ENCODE results near the gene RAB11A. TPM values are rescaled to one million over a fixed set of nuclear protein-coding genes. Genes with fewer than 3 reads are reported as not detected.

RAB11A gene
- total RNA-seq, 2 experiments from 2014 or later = 98.5 to 102 TPM

- Mint-ChIP-seq H3K36me3 (ENCODE audit: low read depth) (peaks cover 88% of the 10 kb centered on the region), H3K27ac (peak overlapping the region; percentile 89), H3K4me1 (ENCODE audit: low read depth) (peaks cover 76% of the 10 kb centered on the region), H3K4me3 (no peak overlapping the region), H3K9me3 (no peaks in the 10 kb centered on the region), H3K27me3 (no peaks in the 10 kb centered on the region)
- intact Hi-C loops (cut with DNase I, micrococcal nuclease) = loop anchor here (10.0 kb wide), 1 partner anchor 411 kb away; the partner anchor contains the start of gene DIS3L (in 2 of the 2)
- ATAC-seq (ENCODE audit: poor library complexity) (no peak), DNase-seq (no peak)
- Histone ChIP-seq H3K9me3 (ENCODE audit: control insufficient read depth in 1 of 2, insufficient read depth in 1 of 2, low read length in 2 of 2) (no peaks in the 10 kb centered on the region), H3K27ac (ENCODE audit: low read depth in 1 of 2, low read length in 2 of 2) (no peak overlapping the region), H3K4me3 (ENCODE audit: low read length) (no peak overlapping the region), H3K27me3 (ENCODE audit: control insufficient read depth in 1 of 2, insufficient read depth in 2 of 2, low read length in 2 of 2) (no peaks in the 10 kb centered on the region), H3K36me3 (ENCODE audit: insufficient read depth, low read length) (peaks cover 55% of the 10 kb centered on the region), H3K4me1 (ENCODE audit: insufficient read depth, low read length) (peaks cover 19% of the 10 kb centered on the region)
- TF ChIP-seq, protein P1, sequence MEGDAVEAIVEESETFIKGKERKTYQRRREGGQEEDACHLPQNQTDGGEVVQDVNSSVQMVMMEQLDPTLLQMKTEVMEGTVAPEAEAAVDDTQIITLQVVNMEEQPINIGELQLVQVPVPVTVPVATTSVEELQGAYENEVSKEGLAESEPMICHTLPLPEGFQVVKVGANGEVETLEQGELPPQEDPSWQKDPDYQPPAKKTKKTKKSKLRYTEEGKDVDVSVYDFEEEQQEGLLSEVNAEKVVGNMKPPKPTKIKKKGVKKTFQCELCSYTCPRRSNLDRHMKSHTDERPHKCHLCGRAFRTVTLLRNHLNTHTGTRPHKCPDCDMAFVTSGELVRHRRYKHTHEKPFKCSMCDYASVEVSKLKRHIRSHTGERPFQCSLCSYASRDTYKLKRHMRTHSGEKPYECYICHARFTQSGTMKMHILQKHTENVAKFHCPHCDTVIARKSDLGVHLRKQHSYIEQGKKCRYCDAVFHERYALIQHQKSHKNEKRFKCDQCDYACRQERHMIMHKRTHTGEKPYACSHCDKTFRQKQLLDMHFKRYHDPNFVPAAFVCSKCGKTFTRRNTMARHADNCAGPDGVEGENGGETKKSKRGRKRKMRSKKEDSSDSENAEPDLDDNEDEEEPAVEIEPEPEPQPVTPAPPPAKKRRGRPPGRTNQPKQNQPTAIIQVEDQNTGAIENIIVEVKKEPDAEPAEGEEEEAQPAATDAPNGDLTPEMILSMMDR (IDR thresholded peaks at IDR 0.05) = no peak
- ChIA-PET POLR2A (interaction anchor here (0.7 to 1.8 kb wide), 3 partner anchors 15 to 354 kb away, joined by 3 to 7 read pairs (median 4); partner anchors contain the start of gene RAB11A), CTCF (no interaction called here)
These were observed 14.3 kb downstream of the RAB11A start for GRCh38 chr15:65883571-65883970.

GRCh38 chr15:65884511-65884910 lies 15.2 kb downstream of the RAB11A start:
- peak overlapping the region; percentile 89 for H3K27ac Mint-ChIP-seq
- H3K9me3 Mint-ChIP-seq = no peaks in the 10 kb centered on the region
- ATAC-seq (ENCODE audit: poor library complexity) (peak; percentile 19), DNase-seq (peak in 4 of 14 experiments; percentile 7 to 46 (median 34))
- ChIA-PET POLR2A (interaction anchor here (0.7 to 1.8 kb wide), 4 partner anchors 14 to 1528 kb away, joined by 3 to 7 read pairs (median 4); partner anchors contain the start of gene RAB11A), CTCF (no interaction called here)
- Histone ChIP-seq H3K9me3 (ENCODE audit: control insufficient read depth in 1 of 2, insufficient read depth in 1 of 2, low read length in 2 of 2) (no peaks in the 10 kb centered on the region), H3K4me1 (ENCODE audit: insufficient read depth, low read length) (peaks cover 19% of the 10 kb centered on the region), H3K4me3 (ENCODE audit: low read length) (no peak overlapping the region), H3K27ac (ENCODE audit: low read depth in 1 of 2, low read length in 2 of 2) (no peak overlapping the region), H3K36me3 (ENCODE audit: insufficient read depth, low read length) (peaks cover 53% of the 10 kb centered on the region), H3K27me3 (ENCODE audit: control insufficient read depth in 1 of 2, insufficient read depth in 2 of 2, low read length in 2 of 2) (no peaks in the 10 kb centered on the region)
- TF ChIP-seq, protein P1 (IDR thresholded peaks at IDR 0.05) = no peak
- no peaks in the 10 kb centered on the region for H3K27me3 Mint-ChIP-seq
- H3K4me1 Mint-ChIP-seq (ENCODE audit: low read depth) = peaks cover 85% of the 10 kb centered on the region
- H3K36me3 Mint-ChIP-seq (ENCODE audit: low read depth) = peaks cover 88% of the 10 kb centered on the region
- intact Hi-C loops (cut with DNase I, micrococcal nuclease) = loop anchor here (10.0 kb wide), 1 partner anchor 410 kb away; the partner anchor contains the start of gene DIS3L (in 2 of the 2)
- H3K4me3 Mint-ChIP-seq = no peak overlapping the region

GRCh38 chr15:65885668-65886218 lies 16.5 kb downstream of the RAB11A start:
- H3K4me1 ChIP-seq (ENCODE audit: insufficient read depth, low read length) = peaks cover 19% of the 10 kb centered on the region
- H3K4me3 Mint-ChIP-seq = no peak overlapping the region
- intact Hi-C loops (cut with DNase I, micrococcal nuclease) = loop anchor here (2.0 to 10.0 kb wide), 2 partner anchors 17 to 409 kb away; partner anchors contain the start of genes DIS3L (in 2 of the 2) and RAB11A (in 1 of the 2)
- ChIA-PET CTCF (no interaction called here), POLR2A (interaction anchor here (0.7 to 1.3 kb wide), 2 partner anchors 15 to 83 kb away, joined by 3 to 4 read pairs; no protein-coding TSS in a partner anchor)
- no peaks in the 10 kb centered on the region for H3K27me3 Mint-ChIP-seq
- no peaks in the 10 kb centered on the region for H3K9me3 Mint-ChIP-seq
- TF ChIP-seq, protein P1 (IDR thresholded peaks at IDR 0.05) = no peak
- peaks cover 83% of the 10 kb centered on the region for H3K36me3 Mint-ChIP-seq (ENCODE audit: low read depth)
- peaks cover 85% of the 10 kb centered on the region for H3K4me1 Mint-ChIP-seq (ENCODE audit: low read depth)
- no peak overlapping the region for H3K27ac ChIP-seq (ENCODE audit: low read depth in 1 of 2, low read length in 2 of 2)
- H3K36me3 ChIP-seq (ENCODE audit: insufficient read depth, low read length) = peaks cover 48% of the 10 kb centered on the region
- no peaks in the 10 kb centered on the region for H3K27me3 ChIP-seq (ENCODE audit: control insufficient read depth in 1 of 2, insufficient read depth in 2 of 2, low read length in 2 of 2)
- no peaks in the 10 kb centered on the region for H3K9me3 ChIP-seq (ENCODE audit: control insufficient read depth in 1 of 2, insufficient read depth in 1 of 2, low read length in 2 of 2)
- H3K27ac Mint-ChIP-seq = peak overlapping the region; percentile 89
- ATAC-seq (ENCODE audit: poor library complexity) (no peak), DNase-seq (no peak)
- H3K4me3 ChIP-seq (ENCODE audit: low read length) = no peak overlapping the region

Measured in CD4-positive, alpha-beta T cell (primary cell).